GM18519 (cell line): Measurements from ENCODE around the gene MRPL52.
"Not testable (repeated sequence)": the region's sequence is repeated elsewhere in the genome, so short reads cannot be mapped to it uniquely, and the experiment has no call there.

ENCODE experiments used
- ATAC-seq: cut with Tn5 transposase; IDR thresholded peaks from one replicate; pipeline ENCODE4 v1.9.1; 2021; ENCODE audit warnings: mild to moderate bottlenecking, moderate library complexity; ENCODE audit not compliant: unreplicated experiment, low FRiP score

MRPL52 gene

GRCh38 chr14:22852599-22852939 lies 22.9 kb downstream of the MRPL52 start:
- ATAC-seq: no peak

GRCh38 chr14:22852940-22853767 lies 23.5 kb downstream of the MRPL52 start:
- no peak for ATAC-seq

- not testable (repeated sequence) for ATAC-seq
Observed at GRCh38 chr14:22854296-22854695, 24.6 kb downstream of the MRPL52 start.

GRCh38 chr14:22854963-22855724 lies 25.5 kb downstream of the MRPL52 start:
- ATAC-seq: no peak

- no peak for ATAC-seq
Observed at GRCh38 chr14:22856428-22856827, 26.7 kb downstream of the MRPL52 start.

- ATAC-seq: not testable (repeated sequence)
Observed at GRCh38 chr14:22860377-22860776, 30.7 kb downstream of the MRPL52 start.

GRCh38 chr14:22861651-22862050 lies 32.0 kb downstream of the MRPL52 start:
- ATAC-seq: no peak

- ATAC-seq: no peak
Observed at GRCh38 chr14:22864979-22865378, 35.3 kb downstream of the MRPL52 start.

- no peak for ATAC-seq
Observed at GRCh38 chr14:22865424-22866405, 36.0 kb downstream of the MRPL52 start.

- no peak for ATAC-seq
Observed at GRCh38 chr14:22866874-22867273, 37.2 kb downstream of the MRPL52 start.

GRCh38 chr14:22870811-22871223 lies 41.1 kb downstream of the MRPL52 start:
- peak; percentile 39 for ATAC-seq

- peak; percentile 46 for ATAC-seq
Observed at GRCh38 chr14:22871224-22872032, 41.7 kb downstream of the MRPL52 start, which contains the start of gene LRP10. TSS of gene LRP10 (plus strand) at chr14:22871740. CDS start at chr14:22872304, 564 bp downstream.

- no peak for ATAC-seq
Observed at GRCh38 chr14:22872033-22872832, 42.5 kb downstream of the MRPL52 start.

- no peak for ATAC-seq
Observed at GRCh38 chr14:22872833-22873520, 43.3 kb downstream of the MRPL52 start.

- no peak for ATAC-seq
Observed at GRCh38 chr14:22875003-22875747, 45.5 kb downstream of the MRPL52 start.

- ATAC-seq: no peak
Observed at GRCh38 chr14:22875748-22876319, 46.1 kb downstream of the MRPL52 start.

GRCh38 chr14:22877000-22877501 lies 47.4 kb downstream of the MRPL52 start:
- no peak for ATAC-seq
